ENCODE data around the gene CHN2. TPM values are rescaled to one million over a fixed set of nuclear protein-coding genes. Genes with fewer than 3 reads are reported as not detected.
A peak's percentile ranks its signal among the peaks of the same experiment; 100 is the strongest.
"Not testable (repeated sequence)": the region's sequence is repeated elsewhere in the genome, so short reads cannot be mapped to it uniquely, and the experiment has no call there.

The CHN2 gene
- total RNA-seq, 1 donor from 2014 or later, result 34.2 TPM

DNA sequence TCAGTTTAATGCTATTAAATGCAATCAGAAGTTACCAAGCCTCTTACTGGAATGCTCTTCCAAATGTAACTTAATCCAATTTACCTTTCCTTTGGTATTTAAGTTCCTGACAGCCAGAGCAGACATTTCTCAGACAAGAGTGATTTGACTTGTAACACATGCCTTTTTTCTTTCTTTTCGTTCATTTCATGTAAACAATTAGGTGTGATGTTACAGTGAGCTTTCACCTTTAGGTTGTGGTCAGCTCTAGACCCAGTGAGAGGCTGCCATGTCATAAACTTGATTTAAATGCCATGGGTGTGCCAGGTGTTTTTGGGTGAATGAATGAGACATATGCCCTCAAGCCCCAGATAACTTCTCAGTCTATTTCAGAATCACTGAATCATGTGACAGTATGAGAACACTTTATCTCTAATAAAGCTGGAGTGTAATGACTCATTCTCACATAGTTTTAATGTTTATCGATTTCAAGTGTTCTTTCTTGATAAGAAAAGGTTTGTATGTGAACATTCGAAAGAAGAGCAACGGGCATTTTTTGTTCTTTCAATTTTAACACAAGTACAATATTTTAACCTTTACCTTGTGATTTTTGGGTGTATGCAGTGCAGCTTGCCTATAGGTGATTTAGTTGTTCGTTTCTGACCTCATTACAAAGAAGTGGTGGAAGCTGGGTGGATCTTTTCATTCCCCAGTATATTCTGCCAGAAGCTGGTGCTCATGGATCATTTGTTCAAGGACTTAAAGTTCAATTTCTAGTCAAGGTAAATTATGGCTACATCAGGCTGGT, 61.5 kb downstream of the CHN2 start:
- no peak for DNase-seq (ENCODE audit: low spot score)

GRCh38 chr7:29256693-29257002, 62.1 kb downstream of the CHN2 start:
- DNase-seq (ENCODE audit: low spot score), result no peak

- no peak for DNase-seq (ENCODE audit: low spot score)
Observed at GRCh38 chr7:29258951-29259350, 64.4 kb downstream of the CHN2 start.

- no peak for DNase-seq (ENCODE audit: low spot score)
Observed at GRCh38 chr7:29262191-29262917, 67.8 kb downstream of the CHN2 start.

- DNase-seq (ENCODE audit: low spot score), result not testable (repeated sequence)
Observed at GRCh38 chr7:29263601-29264207, 69.1 kb downstream of the CHN2 start.

- DNase-seq (ENCODE audit: low spot score), result no peak
Observed at GRCh38 chr7:29265208-29265923, 70.8 kb downstream of the CHN2 start.

GRCh38 chr7:29269935-29270334, 75.4 kb downstream of the CHN2 start:
- DNase-seq (ENCODE audit: low spot score), result no peak

- DNase-seq (ENCODE audit: low spot score), result no peak
Observed at GRCh38 chr7:29270594-29271318, 76.2 kb downstream of the CHN2 start.

DNA sequence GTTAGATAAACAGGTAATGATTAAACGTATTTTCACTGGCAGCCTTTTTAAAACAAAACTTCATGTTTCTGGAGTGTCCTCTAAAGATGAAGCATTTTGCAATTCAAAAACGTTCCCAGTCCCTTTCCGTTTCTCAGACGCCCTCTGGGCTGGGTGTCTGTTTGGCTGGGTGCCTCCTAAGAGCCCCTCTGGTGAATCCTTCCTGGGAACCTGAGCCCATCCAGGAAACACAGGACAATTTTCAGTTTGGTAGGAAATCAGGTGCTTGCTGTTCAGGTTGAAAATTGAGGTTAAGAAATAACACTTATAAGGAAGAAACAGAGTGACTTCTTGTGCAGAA, 76.7 kb downstream of the CHN2 start:
- DNase-seq (ENCODE audit: low spot score), result no peak

DNA sequence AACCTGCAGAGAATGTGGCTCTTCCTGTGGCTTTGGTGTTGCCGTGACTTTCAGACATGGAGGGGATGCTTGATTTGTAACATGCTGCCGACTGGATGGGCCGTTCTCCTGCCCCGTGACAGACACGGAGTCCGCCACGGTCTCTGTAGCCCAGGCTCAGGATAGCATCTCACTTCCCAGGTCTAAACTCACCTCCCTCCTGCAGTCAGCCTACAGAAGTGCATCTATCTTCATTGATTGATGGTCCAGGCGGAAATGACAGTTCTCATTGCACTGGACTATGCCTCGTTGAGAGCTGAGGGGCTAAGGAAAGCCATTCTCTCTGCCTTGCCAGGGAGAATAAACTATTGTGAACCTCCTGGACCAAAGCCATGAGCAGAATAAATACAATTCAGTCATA, 77.5 kb downstream of the CHN2 start:
- no peak for DNase-seq (ENCODE audit: low spot score)

DNA sequence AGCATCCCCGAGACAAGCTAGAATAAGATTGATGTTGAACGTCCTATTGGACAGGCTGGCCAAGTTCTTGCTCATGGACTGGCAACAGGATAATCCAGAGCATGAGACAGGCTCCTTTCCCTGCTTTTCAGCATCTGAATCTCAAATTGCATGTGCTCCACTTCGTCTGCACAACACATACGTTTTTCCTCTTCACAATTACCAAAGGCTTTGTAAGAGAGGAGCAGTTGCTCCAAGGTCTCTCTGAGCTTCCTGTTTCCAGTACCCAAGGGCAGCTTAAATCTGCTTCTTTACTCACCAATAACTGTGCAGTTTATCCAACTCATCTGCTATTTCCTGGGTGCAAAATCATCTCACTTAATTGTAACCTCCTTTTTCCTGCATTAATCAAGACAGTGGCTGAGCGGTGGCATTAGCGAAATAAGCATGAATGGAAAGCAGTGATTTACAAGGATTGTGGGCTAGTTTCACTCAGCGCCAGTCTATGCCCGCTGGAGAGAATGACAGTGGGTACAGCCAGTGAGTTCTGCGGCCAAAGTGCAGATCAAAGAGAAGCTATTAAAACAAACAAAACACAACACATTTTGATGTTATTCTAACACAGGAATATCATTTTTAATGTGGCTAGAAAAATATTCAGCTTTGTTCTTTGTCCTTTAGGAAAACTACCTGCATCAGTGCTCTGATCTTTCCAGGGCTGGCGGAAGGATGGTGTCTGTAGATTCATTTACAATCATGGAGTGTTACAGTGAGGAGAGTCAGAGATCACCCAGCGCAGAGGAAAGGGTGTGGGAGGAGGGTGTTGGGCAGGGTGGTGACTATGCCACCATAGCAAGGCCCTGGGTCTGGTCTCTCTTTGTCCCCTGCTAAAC, 79.8 kb downstream of the CHN2 start:
- DNase-seq (ENCODE audit: low spot score), result no peak

DNA sequence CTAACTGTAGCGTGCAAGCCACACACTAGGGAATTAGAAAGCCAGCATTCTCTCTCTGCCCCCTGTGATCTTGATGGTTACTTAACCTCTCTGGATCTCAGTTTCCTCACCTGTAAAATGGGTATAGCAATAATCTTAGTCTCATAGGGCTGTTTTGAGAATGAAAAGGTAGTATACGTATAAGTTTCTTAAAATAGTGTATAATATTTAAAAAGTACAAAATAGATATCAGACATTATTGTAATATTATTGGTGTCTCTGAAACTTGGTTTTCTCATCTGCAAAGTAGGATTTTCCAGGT, 80.4 kb downstream of the CHN2 start:
- no peak for DNase-seq (ENCODE audit: low spot score)

DNA sequence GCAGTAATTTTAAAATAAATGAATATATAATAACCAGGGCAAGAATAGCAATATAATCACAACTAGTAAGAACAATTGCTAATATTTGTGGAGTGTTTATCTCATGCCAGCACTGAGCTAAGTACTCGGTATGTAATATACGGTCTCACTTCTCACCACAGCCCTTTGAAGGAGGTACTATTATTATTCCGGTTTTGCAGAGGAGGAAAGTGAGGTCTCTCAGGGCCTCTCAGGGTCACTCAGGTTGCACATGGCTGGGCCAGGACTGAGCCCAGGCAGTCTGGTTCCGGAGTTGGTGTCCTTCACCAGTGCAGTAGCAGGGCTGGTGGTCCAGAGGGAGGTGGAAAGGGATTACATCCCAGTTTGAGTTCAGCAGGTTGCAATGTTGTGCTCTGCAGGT, 80.9 kb downstream of the CHN2 start:
- DNase-seq (ENCODE audit: low spot score), result no peak

DNA sequence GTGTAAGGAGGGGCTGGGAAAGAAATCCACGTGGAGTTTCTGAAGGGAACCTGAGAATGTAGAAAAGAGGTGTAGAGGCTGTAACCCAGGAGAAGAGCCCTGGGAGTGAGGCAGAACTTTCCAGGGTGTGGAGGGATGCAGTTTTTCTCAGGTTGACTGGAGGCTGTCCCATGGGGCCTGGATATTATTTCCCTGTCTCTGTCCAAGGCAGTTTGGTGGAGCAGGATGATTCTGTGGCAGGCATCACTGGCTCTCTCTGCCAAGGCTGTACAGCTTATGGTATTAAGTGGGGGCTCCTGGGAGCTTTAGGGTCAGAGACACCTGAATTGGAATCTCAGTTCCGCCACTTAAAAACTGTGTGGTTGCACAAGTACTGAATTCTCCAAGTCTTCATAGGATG, 81.6 kb downstream of the CHN2 start:
- DNase-seq (ENCODE audit: low spot score), result no peak

GRCh38 chr7:29276806-29277205, 82.2 kb downstream of the CHN2 start:
- DNase-seq (ENCODE audit: low spot score), result no peak

DNA sequence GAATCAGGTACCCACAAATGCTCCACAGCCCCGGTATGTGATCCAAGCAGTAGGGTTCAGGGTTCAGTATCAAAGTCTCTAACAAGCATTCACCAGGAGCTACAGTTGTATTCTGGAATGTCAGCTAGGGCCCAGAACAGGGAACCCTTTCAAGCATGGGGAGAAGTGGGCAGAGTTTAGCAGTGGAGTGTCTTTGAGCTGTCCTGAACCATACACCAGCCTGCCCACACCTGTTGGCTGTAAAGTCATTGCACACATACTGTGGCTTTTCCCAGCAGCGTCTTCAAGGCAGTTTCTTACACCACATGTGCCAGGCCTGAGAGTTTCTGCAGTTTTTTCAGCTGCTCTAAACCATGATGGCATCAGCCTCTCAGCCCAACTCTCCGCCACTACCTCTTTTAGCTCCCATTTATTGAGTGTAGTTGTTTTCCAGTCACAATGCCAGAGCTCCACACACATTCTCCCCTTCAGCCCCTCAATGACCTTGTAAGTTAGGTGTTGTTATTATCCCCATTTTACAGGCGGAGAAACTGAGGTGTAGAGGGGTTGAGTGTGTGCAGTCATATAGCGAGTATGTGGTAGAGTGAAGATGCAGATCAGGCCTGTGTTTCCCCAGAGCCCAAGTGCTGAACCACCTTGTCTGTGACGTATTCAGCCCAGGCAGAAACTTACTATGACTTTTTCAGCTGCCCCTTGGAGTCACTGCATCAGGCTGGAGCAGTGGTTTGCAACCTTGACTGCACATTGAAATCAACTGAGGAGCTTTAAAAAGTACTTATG, 83.1 kb downstream of the CHN2 start:
- no peak for DNase-seq (ENCODE audit: low spot score)

GRCh38 chr7:29278337-29279069, 83.9 kb downstream of the CHN2 start:
- no peak for DNase-seq (ENCODE audit: low spot score)

- peak; percentile 51 for DNase-seq (ENCODE audit: low spot score)
Observed at GRCh38 chr7:29281782-29282541, 87.4 kb downstream of the CHN2 start.
